ENCODE results near the gene RAB37.

RAB37 gene

DNA sequence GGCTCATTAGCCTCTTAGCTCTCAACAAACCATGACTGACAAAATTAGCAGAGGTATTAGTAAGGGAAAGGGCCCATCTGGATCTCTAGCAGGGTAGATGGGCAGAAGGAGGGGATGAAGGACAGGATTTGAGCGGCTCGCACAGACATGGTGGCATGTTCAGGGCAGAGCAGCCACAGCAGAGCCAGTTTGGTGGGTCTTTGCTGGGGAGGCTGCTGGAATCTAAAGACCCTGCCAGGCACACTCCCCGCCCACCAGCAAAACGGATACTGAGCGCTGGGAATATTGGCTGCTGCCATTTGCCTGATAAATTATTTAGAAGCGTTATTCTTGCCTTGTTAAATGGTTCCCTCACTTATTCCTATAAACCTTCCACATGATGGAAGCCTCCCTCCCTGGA, 59.8 kb downstream of the RAB37 start:
- FAIRE-seq (no peak), DNase-seq (ENCODE audit: insufficient read length, low spot score) (no peak)
- no peak for TF ChIP-seq POLR2A (IDR thresholded peaks at IDR 0.05; ENCODE audit: low read depth, low read length)

Measured in H54 (cell line).